ENCODE measurements around the gene TTC21A.

Gene TTC21A

GRCh38 chr3:39106851-39107387 is 561 bp upstream of the TTC21A start:
- peak; percentile 72 for DNase-seq
- no peak overlapping the region for H2AK5ac ChIP-seq (ENCODE audit: low read length)
- H3K27me3 ChIP-seq (ENCODE audit: insufficient read depth, low read length, poor library complexity): no peaks in the 10 kb centered on the region
- H3K56ac ChIP-seq (ENCODE audit: low read length): peak overlapping the region; percentile 94
- no peak overlapping the region for H4K5ac ChIP-seq (ENCODE audit: low read length)
- no peak overlapping the region for H2BK5ac ChIP-seq (ENCODE audit: low read length)
- H3K23ac ChIP-seq (ENCODE audit: low read length): peak overlapping the region; percentile 7
- H3K4ac ChIP-seq (ENCODE audit: low read depth, low read length): no peak overlapping the region
- peak overlapping the region; percentile 22 for H3K18ac ChIP-seq (ENCODE audit: low read length)
- no peaks in the 10 kb centered on the region for H3K4me1 ChIP-seq (ENCODE audit: control insufficient read depth, low read depth, low read length)
- H3K9ac ChIP-seq (ENCODE audit: low read length): peak overlapping the region; percentile 94
- peak overlapping the region; percentile 69 for H3K4me2 ChIP-seq (ENCODE audit: low read length)
- no peaks in the 10 kb centered on the region for H3K36me3 ChIP-seq (ENCODE audit: control insufficient read depth, insufficient read depth, low read length)
- peak overlapping the region; percentile 86 for H3K4me3 ChIP-seq (ENCODE audit: low read length)
- H3K79me2 ChIP-seq (ENCODE audit: control insufficient read depth, insufficient read depth, low read length): peaks cover 2% of the 10 kb centered on the region
- no CpG with 5 or more reads among the region's 55 CpGs for WGBS (ENCODE audit: extremely low coverage, insufficient coverage, low lambda C conversion rate)
- peaks cover 9% of the 10 kb centered on the region for H3K79me1 ChIP-seq (ENCODE audit: low read length)
- no peak overlapping the region for H3K27ac ChIP-seq (ENCODE audit: low read depth, low read length)
- H4K8ac ChIP-seq (ENCODE audit: low read depth, low read length): no peak overlapping the region
- no peak overlapping the region for H2BK15ac ChIP-seq (replicated peaks; ENCODE audit: low read depth)
- H2BK120ac ChIP-seq (ENCODE audit: low read depth, low read length): no peak overlapping the region

- Histone ChIP-seq H3K27me3 (ENCODE audit: insufficient read depth, low read length, poor library complexity) (no peaks in the 10 kb centered on the region), H2AK5ac (ENCODE audit: low read length) (no peak overlapping the region), H3K4me1 (ENCODE audit: control insufficient read depth, low read depth, low read length) (no peaks in the 10 kb centered on the region), H4K5ac (ENCODE audit: low read length) (no peak overlapping the region), H3K27ac (ENCODE audit: low read depth, low read length) (no peak overlapping the region), H3K79me1 (ENCODE audit: low read length) (peaks cover 9% of the 10 kb centered on the region), H3K4ac (ENCODE audit: low read depth, low read length) (no peak overlapping the region), H2BK15ac (replicated peaks; ENCODE audit: low read depth) (no peak overlapping the region), H3K18ac (ENCODE audit: low read length) (no peak overlapping the region), H2BK5ac (ENCODE audit: low read length) (no peak overlapping the region), H3K79me2 (ENCODE audit: control insufficient read depth, insufficient read depth, low read length) (peaks cover 2% of the 10 kb centered on the region), H4K8ac (ENCODE audit: low read depth, low read length) (no peak overlapping the region), H3K9ac (ENCODE audit: low read length) (no peak overlapping the region), H3K23ac (ENCODE audit: low read length) (no peak overlapping the region), H3K36me3 (ENCODE audit: control insufficient read depth, insufficient read depth, low read length) (no peaks in the 10 kb centered on the region), H2BK120ac (ENCODE audit: low read depth, low read length) (no peak overlapping the region), H3K4me2 (ENCODE audit: low read length) (peak overlapping the region; percentile 100), H3K4me3 (ENCODE audit: low read length) (no peak overlapping the region), H3K56ac (ENCODE audit: low read length) (no peak overlapping the region)
- no peak for DNase-seq
- no CpG with 5 or more reads among the region's 2 CpGs for WGBS (ENCODE audit: extremely low coverage, insufficient coverage, low lambda C conversion rate)
Measured at GRCh38 chr3:39108200-39108710, 775 bp downstream of the TTC21A start.

- DNase-seq: no peak
- WGBS (ENCODE audit: extremely low coverage, insufficient coverage, low lambda C conversion rate): no CpG with 5 or more reads among the region's 5 CpGs
- Histone ChIP-seq H3K4me3 (ENCODE audit: low read length) (no peak overlapping the region), H2AK5ac (ENCODE audit: low read length) (no peak overlapping the region), H3K4me2 (ENCODE audit: low read length) (no peak overlapping the region), H2BK120ac (ENCODE audit: low read depth, low read length) (no peak overlapping the region), H3K79me2 (ENCODE audit: control insufficient read depth, insufficient read depth, low read length) (peaks cover 2% of the 10 kb centered on the region), H4K5ac (ENCODE audit: low read length) (no peak overlapping the region), H3K9ac (ENCODE audit: low read length) (no peak overlapping the region), H3K18ac (ENCODE audit: low read length) (no peak overlapping the region), H2BK5ac (ENCODE audit: low read length) (no peak overlapping the region), H3K23ac (ENCODE audit: low read length) (no peak overlapping the region), H3K27me3 (ENCODE audit: insufficient read depth, low read length, poor library complexity) (no peaks in the 10 kb centered on the region), H3K79me1 (ENCODE audit: low read length) (peaks cover 7% of the 10 kb centered on the region), H3K36me3 (ENCODE audit: control insufficient read depth, insufficient read depth, low read length) (no peaks in the 10 kb centered on the region), H3K56ac (ENCODE audit: low read length) (no peak overlapping the region), H3K4ac (ENCODE audit: low read depth, low read length) (no peak overlapping the region), H3K27ac (ENCODE audit: low read depth, low read length) (no peak overlapping the region), H4K8ac (ENCODE audit: low read depth, low read length) (no peak overlapping the region), H2BK15ac (replicated peaks; ENCODE audit: low read depth) (no peak overlapping the region), H3K4me1 (ENCODE audit: control insufficient read depth, low read depth, low read length) (no peaks in the 10 kb centered on the region)
Measured at GRCh38 chr3:39109086-39109485, 1.6 kb downstream of the TTC21A start.

GRCh38 chr3:39110041-39110639 is 2.7 kb downstream of the TTC21A start:
- Histone ChIP-seq H3K18ac (ENCODE audit: low read length) (no peak overlapping the region), H3K36me3 (ENCODE audit: control insufficient read depth, insufficient read depth, low read length) (no peaks in the 10 kb centered on the region), H3K79me2 (ENCODE audit: control insufficient read depth, insufficient read depth, low read length) (peaks cover 2% of the 10 kb centered on the region), H2AK5ac (ENCODE audit: low read length) (no peak overlapping the region), H3K4me1 (ENCODE audit: control insufficient read depth, low read depth, low read length) (no peaks in the 10 kb centered on the region), H2BK120ac (ENCODE audit: low read depth, low read length) (no peak overlapping the region), H3K56ac (ENCODE audit: low read length) (no peak overlapping the region), H3K9ac (ENCODE audit: low read length) (no peak overlapping the region), H4K8ac (ENCODE audit: low read depth, low read length) (no peak overlapping the region), H2BK5ac (ENCODE audit: low read length) (no peak overlapping the region), H3K4ac (ENCODE audit: low read depth, low read length) (no peak overlapping the region), H3K79me1 (ENCODE audit: low read length) (peaks cover 7% of the 10 kb centered on the region), H3K27ac (ENCODE audit: low read depth, low read length) (no peak overlapping the region), H3K27me3 (ENCODE audit: insufficient read depth, low read length, poor library complexity) (no peaks in the 10 kb centered on the region), H2BK15ac (replicated peaks; ENCODE audit: low read depth) (no peak overlapping the region), H3K4me2 (ENCODE audit: low read length) (no peak overlapping the region), H4K5ac (ENCODE audit: low read length) (no peak overlapping the region), H3K23ac (ENCODE audit: low read length) (no peak overlapping the region), H3K4me3 (ENCODE audit: low read length) (no peak overlapping the region)
- DNase-seq: peak; percentile 66
- no CpG with 5 or more reads among the region's 2 CpGs for WGBS (ENCODE audit: extremely low coverage, insufficient coverage, low lambda C conversion rate)

- H2AK5ac ChIP-seq (ENCODE audit: low read length): no peak overlapping the region
- H3K36me3 ChIP-seq (ENCODE audit: control insufficient read depth, insufficient read depth, low read length): no peaks in the 10 kb centered on the region
- no peak overlapping the region for H2BK5ac ChIP-seq (ENCODE audit: low read length)
- no peak overlapping the region for H3K27ac ChIP-seq (ENCODE audit: low read depth, low read length)
- H3K23ac ChIP-seq (ENCODE audit: low read length): no peak overlapping the region
- H2BK120ac ChIP-seq (ENCODE audit: low read depth, low read length): no peak overlapping the region
- H3K4me3 ChIP-seq (ENCODE audit: low read length): no peak overlapping the region
- H3K79me1 ChIP-seq (ENCODE audit: low read length): no peaks in the 10 kb centered on the region
- no peak overlapping the region for H3K4me2 ChIP-seq (ENCODE audit: low read length)
- no peak overlapping the region for H4K5ac ChIP-seq (ENCODE audit: low read length)
- no CpG with 5 or more reads among the region's 3 CpGs for WGBS (ENCODE audit: extremely low coverage, insufficient coverage, low lambda C conversion rate)
- H3K4ac ChIP-seq (ENCODE audit: low read depth, low read length): no peak overlapping the region
- H2BK15ac ChIP-seq (replicated peaks; ENCODE audit: low read depth): no peak overlapping the region
- no peak for DNase-seq
- no peak overlapping the region for H3K18ac ChIP-seq (ENCODE audit: low read length)
- H3K79me2 ChIP-seq (ENCODE audit: control insufficient read depth, insufficient read depth, low read length): no peaks in the 10 kb centered on the region
- no peak overlapping the region for H3K56ac ChIP-seq (ENCODE audit: low read length)
- no peaks in the 10 kb centered on the region for H3K4me1 ChIP-seq (ENCODE audit: control insufficient read depth, low read depth, low read length)
- no peaks in the 10 kb centered on the region for H3K27me3 ChIP-seq (ENCODE audit: insufficient read depth, low read length, poor library complexity)
- H4K8ac ChIP-seq (ENCODE audit: low read depth, low read length): no peak overlapping the region
- no peak overlapping the region for H3K9ac ChIP-seq (ENCODE audit: low read length)
Measured at GRCh38 chr3:39112113-39112512, 4.6 kb downstream of the TTC21A start.

GRCh38 chr3:39112535-39112934 is 5.1 kb downstream of the TTC21A start:
- DNase-seq: no peak
- H2BK5ac ChIP-seq (ENCODE audit: low read length): no peak overlapping the region

More at GRCh38 chr3:39112535-39112934, 5.1 kb downstream of the TTC21A start:
- H2BK15ac ChIP-seq (replicated peaks; ENCODE audit: low read depth): no peak overlapping the region
- H3K23ac ChIP-seq (ENCODE audit: low read length): no peak overlapping the region
- H2AK5ac ChIP-seq (ENCODE audit: low read length): no peak overlapping the region
- no peaks in the 10 kb centered on the region for H3K36me3 ChIP-seq (ENCODE audit: control insufficient read depth, insufficient read depth, low read length)
- no CpG with 5 or more reads among the region's 2 CpGs for WGBS (ENCODE audit: extremely low coverage, insufficient coverage, low lambda C conversion rate)
- H3K4me1 ChIP-seq (ENCODE audit: control insufficient read depth, low read depth, low read length): no peaks in the 10 kb centered on the region
- no peak overlapping the region for H3K27ac ChIP-seq (ENCODE audit: low read depth, low read length)
- no peak overlapping the region for H3K4ac ChIP-seq (ENCODE audit: low read depth, low read length)
- no peak overlapping the region for H3K56ac ChIP-seq (ENCODE audit: low read length)
- H4K5ac ChIP-seq (ENCODE audit: low read length): no peak overlapping the region
- no peaks in the 10 kb centered on the region for H3K79me2 ChIP-seq (ENCODE audit: control insufficient read depth, insufficient read depth, low read length)
- no peak overlapping the region for H3K18ac ChIP-seq (ENCODE audit: low read length)
- no peak overlapping the region for H3K4me2 ChIP-seq (ENCODE audit: low read length)
- no peak overlapping the region for H3K4me3 ChIP-seq (ENCODE audit: low read length)
- H3K79me1 ChIP-seq (ENCODE audit: low read length): no peaks in the 10 kb centered on the region
- H3K9ac ChIP-seq (ENCODE audit: low read length): no peak overlapping the region
- no peak overlapping the region for H4K8ac ChIP-seq (ENCODE audit: low read depth, low read length)
- no peaks in the 10 kb centered on the region for H3K27me3 ChIP-seq (ENCODE audit: insufficient read depth, low read length, poor library complexity)
- H2BK120ac ChIP-seq (ENCODE audit: low read depth, low read length): no peak overlapping the region
